DND-41 (cell line): ENCODE measurements around the gene IVL.

Experiments
- ATAC-seq: fragments of 200-7000 bp; cut with Tn5 transposase; 3 replicates; pipeline ENCODE4 v1.9.1; 2021; ENCODE audit warnings: low read depth; ENCODE audit not compliant: insufficient read depth
- DNase-seq: peaks from one replicate; pipeline ENCODE4 v3.0.0-alpha.2; 2020
- H2AFZ ChIP-seq: 2 replicates; pipeline ENCODE4 v1.6.0; 2012; ENCODE audit warnings: low read depth, low read length
- H3K27ac ChIP-seq: 2 replicates; pipeline ENCODE4 v1.5.1; 2012; ENCODE audit warnings: low read length, inconsistent platforms
- H3K27me3 ChIP-seq: fragments of 200-600 bp; sonication (generic); 2 replicates; pipeline ENCODE4 v1.6.0; 2012; ENCODE audit warnings: low read length, mild to moderate bottlenecking, inconsistent platforms; ENCODE audit not compliant: insufficient read depth, poor library complexity
- H3K36me3 ChIP-seq: 2 replicates; pipeline ENCODE4 v1.5.1; 2012; ENCODE audit warnings: low read length, inconsistent platforms; ENCODE audit not compliant: insufficient read depth
- H3K4me1 ChIP-seq: 2 replicates; pipeline ENCODE4 v1.5.1; 2012; ENCODE audit warnings: mild to moderate bottlenecking, low read length; ENCODE audit not compliant: insufficient read depth
- H3K4me2 ChIP-seq: 2 replicates; pipeline ENCODE4 v1.6.0; 2012; ENCODE audit warnings: mild to moderate bottlenecking, moderate library complexity, low read length, inconsistent platforms; ENCODE audit not compliant: insufficient read depth
- H3K4me3 ChIP-seq, 2 experiments: fragments of 200-600 bp in 1 of 2; shearing (Covaris generic) in 1 of 2; 2 replicates each; pipeline ENCODE4 v1.5.1; 2012 to 2016; ENCODE audit warnings: inconsistent platforms in 2 of 2, low read length in 2 of 2, mild to moderate bottlenecking in 2 of 2, low read depth in 1 of 2, moderate library complexity in 1 of 2
- H3K79me2 ChIP-seq: 2 replicates; pipeline ENCODE4 v1.6.0; 2012; ENCODE audit warnings: low read length, inconsistent platforms; ENCODE audit not compliant: insufficient read depth
- H3K9ac ChIP-seq: 2 replicates; pipeline ENCODE4 v1.6.0; 2012; ENCODE audit warnings: low read depth, mild to moderate bottlenecking, inconsistent platforms, low read length, moderate library complexity
- H3K9me3 ChIP-seq: 2 replicates; pipeline ENCODE4 v1.5.1; 2012; ENCODE audit warnings: low read length, moderate library complexity, mild to moderate bottlenecking, inconsistent platforms; ENCODE audit not compliant: insufficient read depth, severe bottlenecking
- H4K20me1 ChIP-seq: 2 replicates; pipeline ENCODE4 v1.6.0; 2012; ENCODE audit warnings: low read length; ENCODE audit not compliant: insufficient read depth
- EZH2 ChIP-seq: IDR thresholded peaks from 3 replicates; pipeline ENCODE4 v1.6.1; 2012; ENCODE audit warnings: borderline replicate concordance, low read depth, mild to moderate bottlenecking, moderate library complexity, low read length, inconsistent platforms; ENCODE audit not compliant: severe bottlenecking
- TF ChIP-seq, protein P1 (sequence below): IDR thresholded peaks from 2 replicates; pipeline ENCODE4 v1.5.1; 2012; ENCODE audit warnings: borderline replicate concordance, low read length, moderate library complexity, mild to moderate bottlenecking; ENCODE audit not compliant: poor library complexity, severe bottlenecking; ENCODE audit errors: extremely low read depth

IVL gene, protein sequence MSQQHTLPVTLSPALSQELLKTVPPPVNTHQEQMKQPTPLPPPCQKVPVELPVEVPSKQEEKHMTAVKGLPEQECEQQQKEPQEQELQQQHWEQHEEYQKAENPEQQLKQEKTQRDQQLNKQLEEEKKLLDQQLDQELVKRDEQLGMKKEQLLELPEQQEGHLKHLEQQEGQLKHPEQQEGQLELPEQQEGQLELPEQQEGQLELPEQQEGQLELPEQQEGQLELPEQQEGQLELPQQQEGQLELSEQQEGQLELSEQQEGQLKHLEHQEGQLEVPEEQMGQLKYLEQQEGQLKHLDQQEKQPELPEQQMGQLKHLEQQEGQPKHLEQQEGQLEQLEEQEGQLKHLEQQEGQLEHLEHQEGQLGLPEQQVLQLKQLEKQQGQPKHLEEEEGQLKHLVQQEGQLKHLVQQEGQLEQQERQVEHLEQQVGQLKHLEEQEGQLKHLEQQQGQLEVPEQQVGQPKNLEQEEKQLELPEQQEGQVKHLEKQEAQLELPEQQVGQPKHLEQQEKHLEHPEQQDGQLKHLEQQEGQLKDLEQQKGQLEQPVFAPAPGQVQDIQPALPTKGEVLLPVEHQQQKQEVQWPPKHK

DNA sequence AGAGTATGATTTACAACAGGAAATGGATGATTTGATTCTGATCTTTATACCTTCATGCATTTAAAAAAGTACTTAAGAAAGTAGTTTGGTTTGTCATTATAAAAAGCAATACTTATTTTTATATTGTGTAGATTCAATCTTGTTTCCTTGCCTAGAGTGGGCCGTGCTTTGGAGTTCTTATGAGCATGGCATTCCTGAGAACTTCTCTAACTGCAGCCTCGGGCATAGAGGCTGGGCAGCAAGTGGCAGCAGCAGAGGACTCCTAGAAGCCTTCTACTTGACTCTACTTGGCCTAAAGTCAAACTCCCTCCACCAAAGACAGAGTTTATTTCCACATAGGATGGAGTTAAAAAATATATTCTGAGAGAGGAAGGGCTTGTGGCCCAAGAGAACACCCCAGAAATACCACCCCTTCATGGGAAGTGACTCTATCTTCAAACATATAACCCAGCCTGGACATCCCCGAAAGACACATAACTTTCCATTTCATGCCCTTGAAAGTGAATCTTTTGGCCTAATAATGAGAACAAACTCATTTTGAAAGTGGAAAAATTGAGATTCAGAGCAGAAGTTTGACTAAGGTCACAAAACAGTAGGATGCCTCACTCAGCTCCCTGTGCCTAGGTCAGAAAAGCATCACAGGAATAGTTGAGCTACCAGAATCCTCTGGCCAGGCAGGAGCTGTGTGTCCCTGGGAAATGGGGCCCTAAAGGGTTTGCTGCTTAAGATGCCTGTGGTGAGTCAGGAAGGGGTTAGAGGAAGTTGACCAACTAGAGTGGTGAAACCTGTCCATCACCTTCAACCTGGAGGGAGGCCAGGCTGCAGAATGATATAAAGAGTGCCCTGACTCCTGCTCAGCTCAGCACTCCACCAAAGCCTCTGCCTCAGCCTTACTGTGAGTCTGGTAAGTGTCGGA lies at the start of gene IVL:
Gene IVL (plus strand): TSS at position 861 of the 916 bp plus-strand sequence. CDS start 1,252 bp downstream, outside the sequence.
- DNase-seq: no peak
- no peaks in the 10 kb centered on the region for H3K36me3 ChIP-seq
- H3K9ac ChIP-seq: no peak within 1 kb of the TSS
- H3K4me2 ChIP-seq: no peak within 1 kb of the TSS
- no peak within 1 kb of the TSS for H3K4me3 ChIP-seq
- H3K79me2 ChIP-seq: no peaks in the 10 kb centered on the region
- no peak within 1 kb of the TSS for H2AFZ ChIP-seq
- no peaks in the 10 kb centered on the region for H3K4me1 ChIP-seq
- TF ChIP-seq EZH2: no peak
- TF ChIP-seq, protein P1, sequence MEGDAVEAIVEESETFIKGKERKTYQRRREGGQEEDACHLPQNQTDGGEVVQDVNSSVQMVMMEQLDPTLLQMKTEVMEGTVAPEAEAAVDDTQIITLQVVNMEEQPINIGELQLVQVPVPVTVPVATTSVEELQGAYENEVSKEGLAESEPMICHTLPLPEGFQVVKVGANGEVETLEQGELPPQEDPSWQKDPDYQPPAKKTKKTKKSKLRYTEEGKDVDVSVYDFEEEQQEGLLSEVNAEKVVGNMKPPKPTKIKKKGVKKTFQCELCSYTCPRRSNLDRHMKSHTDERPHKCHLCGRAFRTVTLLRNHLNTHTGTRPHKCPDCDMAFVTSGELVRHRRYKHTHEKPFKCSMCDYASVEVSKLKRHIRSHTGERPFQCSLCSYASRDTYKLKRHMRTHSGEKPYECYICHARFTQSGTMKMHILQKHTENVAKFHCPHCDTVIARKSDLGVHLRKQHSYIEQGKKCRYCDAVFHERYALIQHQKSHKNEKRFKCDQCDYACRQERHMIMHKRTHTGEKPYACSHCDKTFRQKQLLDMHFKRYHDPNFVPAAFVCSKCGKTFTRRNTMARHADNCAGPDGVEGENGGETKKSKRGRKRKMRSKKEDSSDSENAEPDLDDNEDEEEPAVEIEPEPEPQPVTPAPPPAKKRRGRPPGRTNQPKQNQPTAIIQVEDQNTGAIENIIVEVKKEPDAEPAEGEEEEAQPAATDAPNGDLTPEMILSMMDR: no peak
- peaks cover 14% of the 10 kb centered on the region for H3K27me3 ChIP-seq
- H3K27ac ChIP-seq: no peak within 1 kb of the TSS
- H3K9me3 ChIP-seq: no peaks in the 10 kb centered on the region
- H4K20me1 ChIP-seq: no peaks in the 10 kb centered on the region
- no peak for ATAC-seq

- TF ChIP-seq, protein P1: no peak
- no peak for ATAC-seq
These were observed 48.6 kb upstream of the IVL start, which contains the start of gene LCE7A for GRCh38 chr1:152859696-152860095. Gene LCE7A, plus strand, starts transcription at chr1:152859996. Its CDS starts 702 bp downstream, at chr1:152860698.

GRCh38 chr1:152860129-152860528 lies 48.2 kb upstream of the IVL start:
- no peak overlapping the region for H3K4me3 ChIP-seq
- no peak overlapping the region for H3K27ac ChIP-seq
- DNase-seq (no peak), ATAC-seq (no peak)
- no peaks in the 10 kb centered on the region for H4K20me1 ChIP-seq
- no peaks in the 10 kb centered on the region for H3K4me1 ChIP-seq
- H3K79me2 ChIP-seq: no peaks in the 10 kb centered on the region
- no peak overlapping the region for H3K9ac ChIP-seq
- peaks cover 24% of the 10 kb centered on the region for H3K27me3 ChIP-seq
- H3K9me3 ChIP-seq: no peaks in the 10 kb centered on the region
- H2AFZ ChIP-seq: no peak overlapping the region
- no peak overlapping the region for H3K4me2 ChIP-seq
- TF ChIP-seq, protein P1: no peak
- no peak for TF ChIP-seq EZH2
- no peaks in the 10 kb centered on the region for H3K36me3 ChIP-seq

More at GRCh38 chr1:152859696-152860095, 48.6 kb upstream of the IVL start, which contains the start of gene LCE7A:
- Histone ChIP-seq H2AFZ (no peak within 1 kb of the TSS), H3K36me3 (no peaks in the 10 kb centered on the region), H3K27me3 (peaks cover 22% of the 10 kb centered on the region), H3K27ac (no peak within 1 kb of the TSS), H3K4me3 (no peak within 1 kb of the TSS), H3K4me2 (no peak within 1 kb of the TSS), H4K20me1 (no peaks in the 10 kb centered on the region), H3K4me1 (no peaks in the 10 kb centered on the region), H3K79me2 (no peaks in the 10 kb centered on the region), H3K9me3 (no peaks in the 10 kb centered on the region), H3K9ac (no peak within 1 kb of the TSS)
- no peak for DNase-seq
